Measurements from ENCODE around the gene PSTPIP1. TPM values are rescaled to one million over a fixed set of nuclear protein-coding genes. Genes with fewer than 3 reads are reported as not detected.

Gene PSTPIP1
- total and polyA plus RNA-seq, 2 of the 8 experiments (the other 6 are each of a cell fraction or from before 2014, with no cell fraction given): 1.6 to 1.8 TPM

- Histone ChIP-seq H3K23me2 (ENCODE audit: low read depth, low read length) (peaks cover 4% of the 10 kb centered on the region; the same call in 1 of the 2 replicates), H2AK5ac (ENCODE audit: low read depth, low read length) (0 out of 2 replicates have a peak overlapping the region, but pooled peaks have one; percentile 24), H4K8ac (ENCODE audit: extremely low read depth, insufficient read depth, low read length) (peak overlapping the region; percentile 31; the same call in 1 of the 2 replicates), H3K9ac (replicated peaks in 1 of 4; ENCODE audit: extremely low read depth in 1 of 4, low read depth in 3 of 4, low read length in 3 of 4) (no peak overlapping the region; a peak in 1 of 7 replicates), H4K5ac (ENCODE audit: insufficient read length, low read depth, low read length) (no peak overlapping the region), H3K27ac (ENCODE audit: low read depth, low read length) (no peak overlapping the region), H3K9me3 (ENCODE audit: insufficient read depth in 2 of 2, low read depth in 1 of 2, low read length in 1 of 2) (no peaks in the 10 kb centered on the region), H3K4me3 (ENCODE audit: extremely low read depth in 1 of 4, insufficient read depth in 2 of 4, low read depth in 3 of 4, low read length in 4 of 4) (no peak overlapping the region), H3K18ac (ENCODE audit: extremely low read depth, low read length) (no peak overlapping the region; the same call in 1 of the 2 replicates), H2BK20ac (ENCODE audit: low read length) (no peak overlapping the region), H4K20me1 (replicated peaks in 1 of 2; ENCODE audit: control insufficient read depth in 1 of 2, insufficient read depth in 2 of 2, low read length in 2 of 2) (no peaks in the 10 kb centered on the region), H3K56ac (replicated peaks; ENCODE audit: insufficient read length, low read depth, low read length) (no peak overlapping the region), H3K4ac (replicated peaks; ENCODE audit: insufficient read length, low read depth, low read length) (no peak overlapping the region), H2BK12ac (ENCODE audit: low read depth, low read length) (peak overlapping the region; percentile 60; the same call in 1 of the 2 replicates), H3K79me1 (ENCODE audit: low read depth, low read length) (no peaks in the 10 kb centered on the region), H3K79me2 (ENCODE audit: control insufficient read depth in 1 of 2, insufficient read depth in 2 of 2, low read length in 2 of 2) (no peaks in the 10 kb centered on the region), H4K91ac (replicated peaks; ENCODE audit: insufficient read length, low read length) (peak overlapping the region; percentile 47), H3K4me2 (ENCODE audit: insufficient read depth in 1 of 2, low read depth in 2 of 2, low read length in 2 of 2) (no peak overlapping the region), H2BK5ac (ENCODE audit: low read depth, low read length) (no peak overlapping the region), H3K4me1 (replicated peaks in 1 of 4; ENCODE audit: control insufficient read depth in 3 of 4, insufficient read depth in 4 of 4, low read length in 3 of 4) (peaks cover 0 to 26% (median 17%) of the 10 kb centered on the region in 4 experiments; a peak in 6 of 7 replicates), H3K23ac (ENCODE audit: insufficient read length) (no peak overlapping the region), H3K27me3 (replicated peaks in 1 of 4; ENCODE audit: control insufficient read depth in 3 of 4, extremely low read depth in 1 of 4, insufficient read depth in 3 of 4, low read length in 3 of 4) (peaks cover 0 to 7% (median 0%) of the 10 kb centered on the region in 4 experiments; a peak in 4 of 7 replicates), H3K36me3 (ENCODE audit: control insufficient read depth in 2 of 4, insufficient read depth in 4 of 4, low read length in 3 of 4) (no peaks in the 10 kb centered on the region), H3K14ac (ENCODE audit: insufficient read length) (no peak overlapping the region), H2BK120ac (replicated peaks; ENCODE audit: low read depth, low read length) (no peak overlapping the region), H2AFZ (ENCODE audit: low read length) (no peak overlapping the region), H2BK15ac (ENCODE audit: low read length) (no peak overlapping the region)
- 89% methylated on average over 9 of the region's 10 CpGs; no CpG with 5 or more reads in 1 of the 2 experiments for WGBS, 2 experiments (ENCODE audit: extremely low coverage in 1 of 2, insufficient coverage in 1 of 2, insufficient read length in 1 of 2, insufficient replicate concordance in 2 of 2, low coverage in 1 of 2, low lambda C conversion rate in 2 of 2, missing lambda C conversion rate in 1 of 2)
- no peak for TF ChIP-seq CTBP2 (IDR thresholded peaks at IDR 0.05; ENCODE audit: borderline replicate concordance, insufficient read depth, insufficient read length, low read length)
- no peak for TF ChIP-seq NRF1 (IDR thresholded peaks at IDR 0.05; ENCODE audit: low read depth, low read length)
- no peak for TF ChIP-seq CEBPB (IDR thresholded peaks at IDR 0.05; ENCODE audit: low read depth, low read length)
- no peak for TF ChIP-seq SIX5 (IDR thresholded peaks at IDR 0.05; ENCODE audit: low read depth, low read length)
- TF ChIP-seq SAP30 (IDR thresholded peaks at IDR 0.05; ENCODE audit: insufficient read depth, insufficient replicate concordance, low read length): no peak
- TF ChIP-seq BRCA1 (IDR thresholded peaks at IDR 0.05; ENCODE audit: low read depth, low read length): no peak
- no peak for TF ChIP-seq KDM1A (IDR thresholded peaks at IDR 0.05; ENCODE audit: borderline replicate concordance, low read length)
- no peak for TF ChIP-seq CBX5 (IDR thresholded peaks at IDR 0.05; ENCODE audit: low read depth, low read length)
- FAIRE-seq: no peak
- DNase-seq (ENCODE audit: low read depth in 1 of 2, low spot score in 2 of 2): peak in 1 of 2 experiments; percentile 46
- POLR2A ChIA-PET (ENCODE audit: partially characterized antibody): interaction anchor here (1.2 to 1.3 kb wide), 2 partner anchors 39 to 40 kb away, joined by 3 to 4 read pairs; partner anchors contain the start of gene TSPAN3
- CTCF ChIA-PET (ENCODE audit: partially characterized antibody): interaction anchor here (0.6 to 2.9 kb wide), 10 partner anchors 10 to 812 kb away, joined by 3 to 8 read pairs (median 3); no protein-coding TSS in a partner anchor
These were observed 36.0 kb downstream of the PSTPIP1 start for GRCh38 chr15:77030928-77031375.
